ENCODE data around the gene LGR6.

DNA sequence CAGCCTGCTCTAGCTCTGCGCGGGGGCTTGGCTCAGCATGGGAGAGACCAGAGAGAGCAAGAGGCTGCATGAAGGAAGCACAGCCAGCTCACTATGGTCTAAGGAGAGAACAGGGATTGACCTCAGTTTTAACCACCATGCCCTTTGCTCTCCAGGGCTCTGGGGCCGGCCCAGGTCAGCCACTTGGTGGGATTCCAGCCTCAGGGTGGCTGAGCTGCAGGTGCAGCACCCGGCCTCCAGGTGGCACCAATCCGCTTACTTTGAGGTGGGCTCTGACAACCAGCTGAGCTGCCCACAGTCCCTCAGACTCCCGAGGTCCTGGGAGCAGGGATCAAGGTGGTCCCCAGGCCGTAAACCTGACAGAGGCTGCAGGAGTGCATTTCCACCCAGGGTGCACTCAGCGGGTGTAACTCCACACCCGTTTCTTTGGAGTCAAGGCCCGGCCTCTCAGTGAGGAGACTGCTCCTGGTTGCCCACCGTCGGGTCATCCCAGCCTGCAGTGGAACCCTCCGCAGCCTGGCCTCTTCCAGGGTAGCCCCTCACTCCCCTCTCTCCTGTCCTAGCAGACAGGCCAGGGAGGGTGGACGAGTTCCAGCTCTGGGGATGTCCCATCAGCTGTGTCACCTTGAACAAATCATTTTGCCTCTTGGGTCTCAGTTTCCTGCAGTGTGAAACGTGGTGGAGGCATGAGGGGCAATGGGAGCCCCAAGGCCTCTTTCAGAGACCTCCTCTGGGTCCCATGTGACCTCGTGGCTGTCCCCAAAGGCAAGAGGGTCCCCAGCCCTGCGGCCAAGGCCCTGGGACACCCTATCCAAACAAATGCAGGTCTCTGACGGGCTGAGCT is 607 bp upstream of the LGR6 start:
- TF ChIP-seq, protein P1, sequence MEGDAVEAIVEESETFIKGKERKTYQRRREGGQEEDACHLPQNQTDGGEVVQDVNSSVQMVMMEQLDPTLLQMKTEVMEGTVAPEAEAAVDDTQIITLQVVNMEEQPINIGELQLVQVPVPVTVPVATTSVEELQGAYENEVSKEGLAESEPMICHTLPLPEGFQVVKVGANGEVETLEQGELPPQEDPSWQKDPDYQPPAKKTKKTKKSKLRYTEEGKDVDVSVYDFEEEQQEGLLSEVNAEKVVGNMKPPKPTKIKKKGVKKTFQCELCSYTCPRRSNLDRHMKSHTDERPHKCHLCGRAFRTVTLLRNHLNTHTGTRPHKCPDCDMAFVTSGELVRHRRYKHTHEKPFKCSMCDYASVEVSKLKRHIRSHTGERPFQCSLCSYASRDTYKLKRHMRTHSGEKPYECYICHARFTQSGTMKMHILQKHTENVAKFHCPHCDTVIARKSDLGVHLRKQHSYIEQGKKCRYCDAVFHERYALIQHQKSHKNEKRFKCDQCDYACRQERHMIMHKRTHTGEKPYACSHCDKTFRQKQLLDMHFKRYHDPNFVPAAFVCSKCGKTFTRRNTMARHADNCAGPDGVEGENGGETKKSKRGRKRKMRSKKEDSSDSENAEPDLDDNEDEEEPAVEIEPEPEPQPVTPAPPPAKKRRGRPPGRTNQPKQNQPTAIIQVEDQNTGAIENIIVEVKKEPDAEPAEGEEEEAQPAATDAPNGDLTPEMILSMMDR (IDR thresholded peaks at IDR 0.05) = peak; percentile 74 to 90 (median 84)
- no peak for TF ChIP-seq POLR2A (IDR thresholded peaks at IDR 0.05; ENCODE audit: low read depth)
- no peak for TF ChIP-seq POLR2AphosphoS5 (IDR thresholded peaks at IDR 0.05)
- no peak for TF ChIP-seq EP300 (IDR thresholded peaks at IDR 0.05)

Measured in esophagus muscularis mucosa (tissue), 4 donors.